GM06990 (cell line): Measurements from ENCODE around the gene TMEM82.

Source experiments
- DNase-seq: peaks from one replicate; pipeline ENCODE4 v3.0.0-alpha.2; 2011; ENCODE audit not compliant: insufficient read length; ENCODE audit errors: extremely low read depth
- H3K27me3 ChIP-seq: replicated peaks from 2 replicates; pipeline ENCODE4 v1.6.0; 2011; ENCODE audit warnings: low read length; ENCODE audit not compliant: control insufficient read depth, insufficient read depth
- H3K36me3 ChIP-seq: 2 replicates; pipeline ENCODE4 v1.5.1; 2011; ENCODE audit warnings: low read length; ENCODE audit not compliant: control insufficient read depth, insufficient read depth
- H3K4me3 ChIP-seq: replicated peaks from 2 replicates; pipeline ENCODE4 v1.5.1; 2011; ENCODE audit warnings: low read depth, mild to moderate bottlenecking, control low read depth, low read length
- TF ChIP-seq, protein P1 (sequence below): IDR thresholded peaks from 2 replicates; pipeline ENCODE4 v1.5.1; 2011; ENCODE audit warnings: low read length, control low read depth, mild to moderate bottlenecking, inconsistent platforms; ENCODE audit not compliant: insufficient read depth, poor library complexity, severe bottlenecking

TMEM82 gene

DNA sequence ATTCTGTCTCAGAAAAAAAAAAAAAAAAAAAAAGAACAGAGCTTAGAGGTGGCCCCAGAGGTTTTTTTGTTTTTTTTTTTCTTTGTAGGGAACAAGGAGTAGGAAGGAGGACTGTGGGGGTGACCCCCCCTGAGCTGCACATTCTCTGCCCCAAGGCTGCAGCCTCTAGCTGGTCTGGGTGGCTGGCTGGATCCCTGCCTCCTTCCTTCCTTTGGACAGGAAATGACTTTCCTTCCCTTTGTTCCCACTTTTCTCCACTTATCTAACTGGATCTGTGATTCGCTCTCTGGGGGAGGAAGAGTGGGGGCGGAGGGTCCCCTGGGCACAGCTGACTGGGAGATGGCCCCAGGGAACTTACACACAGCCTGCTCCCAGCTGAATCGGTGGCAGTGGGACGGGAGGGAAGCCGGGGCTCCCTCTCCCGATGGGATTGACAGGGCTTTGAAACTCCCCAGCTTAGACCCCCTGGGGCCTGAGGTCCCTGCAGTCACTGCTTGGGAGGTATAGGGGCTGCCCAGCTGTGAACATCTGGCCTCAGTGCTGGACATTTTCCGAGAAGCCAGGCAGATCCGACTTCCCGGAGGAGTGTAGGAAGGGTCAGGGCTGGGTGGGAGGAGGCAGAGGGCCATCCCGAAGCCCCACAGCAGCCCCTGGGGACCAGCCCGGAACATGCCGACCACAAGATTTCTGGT lies 18.4 kb downstream of the TMEM82 start:
- peaks cover 1% of the 10 kb centered on the region; the same call in 1 of the 2 replicates for H3K27me3 ChIP-seq
- H3K4me3 ChIP-seq, result no peak overlapping the region
- no peak for DNase-seq
- TF ChIP-seq, protein P1, sequence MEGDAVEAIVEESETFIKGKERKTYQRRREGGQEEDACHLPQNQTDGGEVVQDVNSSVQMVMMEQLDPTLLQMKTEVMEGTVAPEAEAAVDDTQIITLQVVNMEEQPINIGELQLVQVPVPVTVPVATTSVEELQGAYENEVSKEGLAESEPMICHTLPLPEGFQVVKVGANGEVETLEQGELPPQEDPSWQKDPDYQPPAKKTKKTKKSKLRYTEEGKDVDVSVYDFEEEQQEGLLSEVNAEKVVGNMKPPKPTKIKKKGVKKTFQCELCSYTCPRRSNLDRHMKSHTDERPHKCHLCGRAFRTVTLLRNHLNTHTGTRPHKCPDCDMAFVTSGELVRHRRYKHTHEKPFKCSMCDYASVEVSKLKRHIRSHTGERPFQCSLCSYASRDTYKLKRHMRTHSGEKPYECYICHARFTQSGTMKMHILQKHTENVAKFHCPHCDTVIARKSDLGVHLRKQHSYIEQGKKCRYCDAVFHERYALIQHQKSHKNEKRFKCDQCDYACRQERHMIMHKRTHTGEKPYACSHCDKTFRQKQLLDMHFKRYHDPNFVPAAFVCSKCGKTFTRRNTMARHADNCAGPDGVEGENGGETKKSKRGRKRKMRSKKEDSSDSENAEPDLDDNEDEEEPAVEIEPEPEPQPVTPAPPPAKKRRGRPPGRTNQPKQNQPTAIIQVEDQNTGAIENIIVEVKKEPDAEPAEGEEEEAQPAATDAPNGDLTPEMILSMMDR, result no peak
- no peaks in the 10 kb centered on the region for H3K36me3 ChIP-seq

DNA sequence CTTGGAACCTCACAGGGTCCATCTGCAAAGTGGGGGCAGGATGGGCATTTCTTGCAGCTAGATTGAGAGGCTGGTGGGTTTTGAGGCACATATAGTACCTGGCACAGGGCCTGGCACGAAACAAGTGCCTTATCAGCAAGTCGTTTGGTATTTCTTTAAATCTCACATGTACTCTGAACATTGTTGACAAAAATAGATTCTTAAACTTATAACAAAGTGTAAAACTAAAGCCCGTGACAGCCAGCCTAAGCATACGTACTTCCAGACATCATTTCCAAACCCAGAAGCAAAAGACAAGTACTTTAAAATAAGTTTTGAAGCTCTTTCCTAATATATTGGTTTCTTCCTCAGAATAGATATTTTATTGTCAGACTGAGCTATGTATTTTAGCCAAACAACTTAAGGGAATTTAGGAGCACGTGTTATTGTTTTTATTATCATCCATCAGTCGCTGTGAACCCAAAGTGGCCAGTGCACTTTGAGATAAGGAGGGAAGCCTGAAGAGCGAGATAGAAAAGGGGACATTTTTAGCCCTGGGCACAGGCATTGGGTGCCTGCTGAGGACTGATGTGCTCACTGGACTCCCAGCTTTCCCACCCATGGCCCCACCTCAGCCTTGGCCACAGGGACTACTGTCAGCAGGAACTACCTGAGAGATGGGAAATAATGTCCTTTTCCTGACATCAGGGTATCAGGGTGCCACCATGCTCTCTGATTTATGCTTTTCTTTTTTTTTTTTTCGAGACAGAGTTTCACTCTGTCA lies 19.2 kb downstream of the TMEM82 start:
- no peak for DNase-seq
- TF ChIP-seq, protein P1, result no peak
- Histone ChIP-seq H3K4me3 (no peak overlapping the region), H3K27me3 (no peaks in the 10 kb centered on the region; the same call in 1 of the 2 replicates), H3K36me3 (no peaks in the 10 kb centered on the region)

DNA sequence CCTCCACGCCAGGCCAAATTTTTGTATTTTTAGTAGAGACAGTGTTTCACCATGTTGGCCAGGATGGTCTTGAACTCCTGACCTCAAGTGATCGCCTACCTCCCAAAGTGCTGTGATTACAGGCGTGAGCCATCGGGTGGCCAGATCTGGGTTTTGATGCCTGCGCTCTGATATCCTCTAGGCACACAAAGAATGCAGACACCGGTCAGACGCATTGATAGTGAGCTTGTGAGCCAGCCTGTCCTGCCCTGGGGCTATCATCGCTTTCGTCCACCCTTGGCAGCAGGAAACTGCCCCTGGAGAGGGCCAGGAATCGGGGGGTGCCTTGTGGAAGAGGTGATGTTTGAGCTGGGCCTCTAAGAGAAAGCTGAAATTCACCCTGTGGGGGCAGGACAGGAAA lies 20.2 kb downstream of the TMEM82 start:
- no peak for DNase-seq
- Histone ChIP-seq H3K27me3 (no peaks in the 10 kb centered on the region; the same call in 1 of the 2 replicates), H3K36me3 (no peaks in the 10 kb centered on the region), H3K4me3 (no peak overlapping the region)
- TF ChIP-seq, protein P1, result no peak

DNA sequence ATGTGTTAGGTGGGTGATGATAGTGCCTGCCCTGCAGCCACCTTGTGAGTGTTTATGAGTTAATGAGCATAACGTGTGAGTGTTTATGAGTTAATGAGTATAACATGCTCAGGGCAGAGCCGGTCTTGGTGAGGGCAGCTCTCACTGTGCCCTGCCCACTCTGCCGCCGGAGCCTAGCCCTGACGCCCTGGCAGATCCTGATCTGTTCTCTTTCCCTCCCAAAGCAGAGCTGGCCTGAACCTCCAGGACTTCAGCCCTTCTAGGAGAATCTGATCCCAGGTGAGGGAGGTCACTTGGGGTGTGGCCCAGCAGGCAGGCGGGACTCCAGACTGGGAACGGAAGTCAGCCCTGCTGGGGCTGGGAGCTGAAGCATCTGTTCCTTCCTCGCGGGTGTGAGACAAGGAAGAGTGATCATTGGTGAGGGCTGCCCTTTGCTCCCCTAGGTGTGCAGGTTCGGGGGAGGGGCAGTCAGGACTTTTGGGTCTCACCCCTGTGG lies 22.0 kb downstream of the TMEM82 start:
- Histone ChIP-seq H3K27me3 (no peaks in the 10 kb centered on the region; the same call in 1 of the 2 replicates), H3K4me3 (no peak overlapping the region), H3K36me3 (no peaks in the 10 kb centered on the region)
- no peak for DNase-seq
- TF ChIP-seq, protein P1, result no peak

DNA sequence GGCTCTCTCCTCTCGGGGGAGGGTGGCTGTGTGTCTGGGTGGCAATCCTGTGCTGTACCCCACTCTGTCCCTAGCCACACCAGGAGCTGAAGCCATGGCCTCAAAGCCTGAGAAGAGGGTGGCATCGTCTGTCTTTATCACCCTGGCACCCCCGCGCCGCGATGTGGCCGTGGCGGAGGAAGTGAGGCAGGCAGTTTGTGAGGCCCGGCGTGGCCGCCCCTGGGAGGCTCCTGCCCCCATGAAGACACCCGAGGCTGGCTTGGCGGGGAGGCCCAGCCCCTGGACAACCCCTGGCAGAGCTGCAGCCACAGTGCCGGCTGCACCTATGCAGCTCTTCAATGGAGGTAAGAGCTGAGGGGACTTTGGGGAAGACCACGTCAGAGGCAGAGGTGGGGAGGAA lies 22.6 kb downstream of the TMEM82 start:
- DNase-seq, result no peak
- H3K36me3 ChIP-seq, result no peaks in the 10 kb centered on the region
- H3K4me3 ChIP-seq, result no peak overlapping the region
- TF ChIP-seq, protein P1, result no peak
- H3K27me3 ChIP-seq, result no peaks in the 10 kb centered on the region; the same call in 1 of the 2 replicates
